ENCODE data around the gene ALKBH4.

DNA sequence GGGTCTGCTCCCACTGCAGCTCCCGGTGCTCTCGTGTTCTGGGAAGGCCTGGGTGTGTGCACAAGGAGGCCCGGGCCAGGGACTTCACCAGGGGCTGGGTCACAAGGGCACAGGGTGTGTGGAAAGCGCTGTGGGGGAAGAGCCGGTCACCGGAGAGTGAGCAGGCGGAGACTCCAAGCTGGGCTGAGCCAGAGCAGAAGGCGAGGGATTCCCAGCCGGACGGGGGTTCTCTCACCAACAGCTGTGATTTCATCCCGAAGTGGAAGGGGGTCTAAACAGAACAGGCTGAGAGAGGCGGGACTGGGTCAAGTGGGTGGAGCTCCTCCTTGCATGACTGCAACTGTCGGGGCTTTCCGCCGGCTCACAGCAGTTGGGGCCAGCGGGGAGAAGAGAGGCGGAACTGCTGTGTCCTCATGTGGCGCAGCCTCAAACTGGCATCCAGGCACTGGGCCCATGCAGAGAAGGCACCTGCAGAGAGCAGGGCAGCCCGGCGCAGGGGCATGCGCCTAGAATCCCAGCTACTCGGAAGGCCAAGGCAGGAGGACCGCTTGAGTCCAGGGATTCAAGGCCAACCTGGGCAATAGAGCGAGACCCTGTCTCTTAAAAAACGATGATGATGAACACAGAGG lies 38.9 kb downstream of the ALKBH4 start:
- TF ChIP-seq, protein P1, sequence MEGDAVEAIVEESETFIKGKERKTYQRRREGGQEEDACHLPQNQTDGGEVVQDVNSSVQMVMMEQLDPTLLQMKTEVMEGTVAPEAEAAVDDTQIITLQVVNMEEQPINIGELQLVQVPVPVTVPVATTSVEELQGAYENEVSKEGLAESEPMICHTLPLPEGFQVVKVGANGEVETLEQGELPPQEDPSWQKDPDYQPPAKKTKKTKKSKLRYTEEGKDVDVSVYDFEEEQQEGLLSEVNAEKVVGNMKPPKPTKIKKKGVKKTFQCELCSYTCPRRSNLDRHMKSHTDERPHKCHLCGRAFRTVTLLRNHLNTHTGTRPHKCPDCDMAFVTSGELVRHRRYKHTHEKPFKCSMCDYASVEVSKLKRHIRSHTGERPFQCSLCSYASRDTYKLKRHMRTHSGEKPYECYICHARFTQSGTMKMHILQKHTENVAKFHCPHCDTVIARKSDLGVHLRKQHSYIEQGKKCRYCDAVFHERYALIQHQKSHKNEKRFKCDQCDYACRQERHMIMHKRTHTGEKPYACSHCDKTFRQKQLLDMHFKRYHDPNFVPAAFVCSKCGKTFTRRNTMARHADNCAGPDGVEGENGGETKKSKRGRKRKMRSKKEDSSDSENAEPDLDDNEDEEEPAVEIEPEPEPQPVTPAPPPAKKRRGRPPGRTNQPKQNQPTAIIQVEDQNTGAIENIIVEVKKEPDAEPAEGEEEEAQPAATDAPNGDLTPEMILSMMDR (IDR thresholded peaks at IDR 0.05; ENCODE audit: poor library complexity, severe bottlenecking), result no peak
- no peak for TF ChIP-seq EP300 (conservative IDR thresholded peaks at IDR 0.05; ENCODE audit: poor library complexity, severe bottlenecking)
- TF ChIP-seq, protein P2, sequence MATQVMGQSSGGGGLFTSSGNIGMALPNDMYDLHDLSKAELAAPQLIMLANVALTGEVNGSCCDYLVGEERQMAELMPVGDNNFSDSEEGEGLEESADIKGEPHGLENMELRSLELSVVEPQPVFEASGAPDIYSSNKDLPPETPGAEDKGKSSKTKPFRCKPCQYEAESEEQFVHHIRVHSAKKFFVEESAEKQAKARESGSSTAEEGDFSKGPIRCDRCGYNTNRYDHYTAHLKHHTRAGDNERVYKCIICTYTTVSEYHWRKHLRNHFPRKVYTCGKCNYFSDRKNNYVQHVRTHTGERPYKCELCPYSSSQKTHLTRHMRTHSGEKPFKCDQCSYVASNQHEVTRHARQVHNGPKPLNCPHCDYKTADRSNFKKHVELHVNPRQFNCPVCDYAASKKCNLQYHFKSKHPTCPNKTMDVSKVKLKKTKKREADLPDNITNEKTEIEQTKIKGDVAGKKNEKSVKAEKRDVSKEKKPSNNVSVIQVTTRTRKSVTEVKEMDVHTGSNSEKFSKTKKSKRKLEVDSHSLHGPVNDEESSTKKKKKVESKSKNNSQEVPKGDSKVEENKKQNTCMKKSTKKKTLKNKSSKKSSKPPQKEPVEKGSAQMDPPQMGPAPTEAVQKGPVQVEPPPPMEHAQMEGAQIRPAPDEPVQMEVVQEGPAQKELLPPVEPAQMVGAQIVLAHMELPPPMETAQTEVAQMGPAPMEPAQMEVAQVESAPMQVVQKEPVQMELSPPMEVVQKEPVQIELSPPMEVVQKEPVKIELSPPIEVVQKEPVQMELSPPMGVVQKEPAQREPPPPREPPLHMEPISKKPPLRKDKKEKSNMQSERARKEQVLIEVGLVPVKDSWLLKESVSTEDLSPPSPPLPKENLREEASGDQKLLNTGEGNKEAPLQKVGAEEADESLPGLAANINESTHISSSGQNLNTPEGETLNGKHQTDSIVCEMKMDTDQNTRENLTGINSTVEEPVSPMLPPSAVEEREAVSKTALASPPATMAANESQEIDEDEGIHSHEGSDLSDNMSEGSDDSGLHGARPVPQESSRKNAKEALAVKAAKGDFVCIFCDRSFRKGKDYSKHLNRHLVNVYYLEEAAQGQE (IDR thresholded peaks at IDR 0.05; ENCODE audit: borderline replicate concordance), result no peak
- TF ChIP-seq EZH2 (IDR thresholded peaks at IDR 0.05; ENCODE audit: borderline replicate concordance, insufficient read depth, low read length, poor library complexity, severe bottlenecking), result no peak
- TF ChIP-seq RAD21 (conservative IDR thresholded peaks at IDR 0.05), result no peak
- no peak for TF ChIP-seq TAF1 (IDR thresholded peaks at IDR 0.05; ENCODE audit: low read depth)
- TF ChIP-seq POLR2AphosphoS5 (IDR thresholded peaks at IDR 0.05), result no peak
- no peak for TF ChIP-seq SMC3 (conservative IDR thresholded peaks at IDR 0.05; ENCODE audit: poor library complexity)
